Neuronal stem cell (in vitro differentiated cells): ENCODE results near the gene LBX2.
A peak's percentile ranks its signal among the peaks of the same experiment; 100 is the strongest.

Source experiments
- DNase-seq: peaks from one replicate; pipeline ENCODE4 v3.0.0-alpha.2; 2013; ENCODE audit warnings: low spot score
- H2AFZ ChIP-seq: one replicate; pipeline ENCODE4 v1.6.1; 2013; ENCODE audit warnings: mild to moderate bottlenecking, low read length, inconsistent platforms
- H2AK5ac ChIP-seq: 2 replicates; pipeline ENCODE4 v1.6.1; 2013; ENCODE audit warnings: low read depth, mild to moderate bottlenecking, inconsistent platforms, low read length, moderate library complexity, mixed read lengths
- H2BK120ac ChIP-seq: 2 replicates; pipeline ENCODE4 v1.6.1; 2013; ENCODE audit warnings: low read depth, mild to moderate bottlenecking, inconsistent platforms, low read length, moderate library complexity, mixed read lengths
- H2BK12ac ChIP-seq: one replicate; pipeline ENCODE4 v1.6.1; 2013; ENCODE audit warnings: low read length, inconsistent platforms
- H2BK15ac ChIP-seq: 2 replicates; pipeline ENCODE4 v1.6.1; 2013; ENCODE audit warnings: mild to moderate bottlenecking, low read length, inconsistent platforms, mixed read lengths
- H2BK5ac ChIP-seq: one replicate; pipeline ENCODE4 v1.6.1; 2013; ENCODE audit warnings: inconsistent platforms, mild to moderate bottlenecking, low read length, moderate library complexity
- H3K14ac ChIP-seq: one replicate; pipeline ENCODE4 v1.6.1; 2013; ENCODE audit warnings: low read length, inconsistent platforms
- H3K18ac ChIP-seq: 2 replicates; pipeline ENCODE4 v1.6.1; 2013; ENCODE audit warnings: low read length, inconsistent platforms
- H3K23ac ChIP-seq: 2 replicates; pipeline ENCODE4 v1.6.1; 2013; ENCODE audit warnings: low read depth, mild to moderate bottlenecking, mixed read lengths, low read length, inconsistent platforms; ENCODE audit not compliant: poor library complexity
- H3K27ac ChIP-seq: replicated peaks from 3 replicates; pipeline ENCODE4 v1.5.1; 2013; ENCODE audit warnings: low read length, inconsistent platforms
- H3K27me3 ChIP-seq, 3 experiments: 2 replicates each; pipeline ENCODE4 v1.6.1; 2013; ENCODE audit warnings: low read length in 3 of 3, mild to moderate bottlenecking in 2 of 3, inconsistent platforms in 1 of 3, low read depth in 1 of 3, mixed read lengths in 1 of 3, moderate library complexity in 1 of 3; ENCODE audit not compliant: control insufficient read depth in 3 of 3, insufficient read depth in 3 of 3
- H3K36me3 ChIP-seq, 2 donors: replicated peaks in 1 of 2; 2 replicates each; pipeline ENCODE4 v1.6.1; 2013; ENCODE audit warnings: low read length in 2 of 2; ENCODE audit not compliant: control insufficient read depth in 2 of 2, insufficient read depth in 2 of 2
- H3K4ac ChIP-seq: 2 replicates; pipeline ENCODE4 v1.6.1; 2013; ENCODE audit warnings: inconsistent platforms, mild to moderate bottlenecking, low read length, moderate library complexity
- H3K4me1 ChIP-seq, 2 donors: 1 replicate in 1 of 2; 2 replicates in 1 of 2; pipeline ENCODE4 v1.6.1; 2013; ENCODE audit warnings: low read length in 2 of 2, low read depth in 1 of 2; ENCODE audit not compliant: control insufficient read depth in 2 of 2, insufficient read depth in 1 of 2
- H3K4me2 ChIP-seq: one replicate; pipeline ENCODE4 v1.6.1; 2013; ENCODE audit warnings: mild to moderate bottlenecking, low read length, inconsistent platforms; ENCODE audit not compliant: insufficient read depth, poor library complexity, severe bottlenecking
- H3K4me3 ChIP-seq, 2 donors: 2 replicates each; pipeline ENCODE4 v1.5.1; 2013; ENCODE audit warnings: low read length in 2 of 2, mild to moderate bottlenecking in 2 of 2, inconsistent platforms in 1 of 2, moderate library complexity in 1 of 2
- H3K79me1 ChIP-seq: one replicate; pipeline ENCODE4 v1.6.1; 2013; ENCODE audit warnings: low read depth, mild to moderate bottlenecking, inconsistent platforms, low read length, moderate library complexity
- H3K9ac ChIP-seq: one replicate; pipeline ENCODE4 v1.6.1; 2013; ENCODE audit warnings: mild to moderate bottlenecking, low read depth, low read length, inconsistent platforms; ENCODE audit not compliant: poor library complexity
- H3K9me3 ChIP-seq, 2 donors: replicated peaks in 1 of 2; 2 replicates each; pipeline versions ENCODE3 to v1.6.1; 2013; ENCODE audit warnings: low read length in 2 of 2, mild to moderate bottlenecking in 2 of 2, inconsistent platforms in 1 of 2, low read depth in 1 of 2, mixed read lengths in 1 of 2, moderate library complexity in 1 of 2; ENCODE audit not compliant: control insufficient read depth in 2 of 2, insufficient read depth in 1 of 2
- H4K8ac ChIP-seq: one replicate; pipeline ENCODE4 v1.6.1; 2013; ENCODE audit warnings: low read depth, mild to moderate bottlenecking, inconsistent platforms, low read length, moderate library complexity
- H4K91ac ChIP-seq: one replicate; pipeline ENCODE4 v1.6.1; 2013; ENCODE audit warnings: low read length, low read depth, mild to moderate bottlenecking, inconsistent platforms; ENCODE audit not compliant: poor library complexity
- WGBS, 2 donors: extraction: QIAGEN DNeasy Blood & Tissue Kit; methylation state at CpG; one replicate each; pipeline ENCODE4 v1.1.7; 2013; ENCODE audit warnings: missing lambda C conversion rate in 2 of 2, mixed read lengths in 1 of 2; ENCODE audit not compliant: insufficient read length in 2 of 2, insufficient replicate concordance in 1 of 2; ENCODE audit errors: extremely low coverage in 2 of 2; 5-methylcytosine and 5-hydroxymethylcytosine counted together

The LBX2 gene

DNA sequence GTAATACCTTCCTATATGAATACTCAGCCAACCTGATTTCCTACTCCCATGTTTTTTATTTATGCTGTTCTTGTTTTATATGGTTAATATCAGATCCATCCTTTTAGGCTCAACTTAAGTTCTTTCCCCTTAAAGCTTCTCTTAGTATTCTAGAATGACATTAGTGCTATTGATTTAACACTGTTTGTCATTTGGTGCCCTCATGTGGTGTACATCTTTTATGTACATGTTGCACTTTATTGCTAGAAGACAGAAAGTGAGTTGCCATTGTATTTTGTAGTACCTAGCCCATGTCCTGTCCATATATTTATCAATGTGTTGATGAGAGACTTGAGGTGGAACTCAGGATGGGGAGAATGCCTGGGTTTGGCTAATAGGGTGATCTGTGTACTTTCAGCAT lies 32.8 kb upstream of the LBX2 start:
- Histone ChIP-seq H3K36me3 (peaks cover 26 to 63% of the 10 kb centered on the region in 2 donors), H2BK12ac (no peak overlapping the region), H3K79me1 (peaks cover 5% of the 10 kb centered on the region), H3K27ac (no peak overlapping the region), H4K8ac (no peak overlapping the region), H2BK5ac (no peak overlapping the region), H3K9me3 (no peaks in the 10 kb centered on the region), H2AFZ (no peak overlapping the region), H3K9ac (no peak overlapping the region), H3K14ac (no peak overlapping the region), H3K27me3 (no peaks in the 10 kb centered on the region), H3K4me2 (no peak overlapping the region), H2AK5ac (no peak overlapping the region), H3K4me3 (no peak overlapping the region), H2BK120ac (no peak overlapping the region), H2BK15ac (no peak overlapping the region), H4K91ac (no peak overlapping the region), H3K4ac (no peak overlapping the region), H3K23ac (no peak overlapping the region), H3K4me1 (peaks cover 11 to 17% of the 10 kb centered on the region in 2 donors), H3K18ac (no peak overlapping the region)
- no peak for DNase-seq

DNA sequence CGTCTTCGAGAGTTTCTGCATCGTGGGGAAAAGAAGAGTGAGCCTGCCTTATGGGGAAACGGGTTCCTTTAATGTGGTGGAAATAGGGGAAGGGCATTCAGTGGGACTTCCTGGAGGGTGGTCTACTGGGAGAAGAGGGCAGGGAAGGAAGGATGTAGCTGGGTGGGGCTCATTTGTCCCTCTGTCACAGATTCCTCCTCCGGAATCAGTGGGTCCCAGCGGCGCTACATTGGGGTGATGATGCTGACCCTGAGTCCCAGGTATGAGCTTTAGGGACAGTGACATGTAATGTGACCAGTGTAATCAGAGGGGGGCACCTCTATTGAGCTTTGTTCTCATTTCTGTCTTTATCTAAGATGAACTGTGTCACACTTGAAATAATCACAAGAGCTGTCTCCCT lies 32.3 kb upstream of the LBX2 start:
- Histone ChIP-seq H2BK5ac (no peak overlapping the region), H4K91ac (no peak overlapping the region), H3K27me3 (no peaks in the 10 kb centered on the region), H3K36me3 (peaks cover 32 to 69% of the 10 kb centered on the region in 2 donors), H2BK15ac (no peak overlapping the region), H3K9ac (no peak overlapping the region), H3K79me1 (peaks cover 5% of the 10 kb centered on the region), H3K18ac (no peak overlapping the region), H2AK5ac (no peak overlapping the region), H3K4me2 (no peak overlapping the region), H2AFZ (no peak overlapping the region), H3K4me1 (peaks cover 11 to 17% of the 10 kb centered on the region in 2 donors), H2BK12ac (no peak overlapping the region), H3K27ac (no peak overlapping the region), H3K4ac (no peak overlapping the region), H2BK120ac (no peak overlapping the region), H3K23ac (no peak overlapping the region), H3K14ac (no peak overlapping the region), H3K4me3 (no peak overlapping the region), H3K9me3 (peaks cover 0 to 2% of the 10 kb centered on the region in 2 donors), H4K8ac (no peak overlapping the region)
- no peak for DNase-seq
- WGBS, 2 donors = no CpG with 5 or more reads among the region's 7 CpGs

DNA sequence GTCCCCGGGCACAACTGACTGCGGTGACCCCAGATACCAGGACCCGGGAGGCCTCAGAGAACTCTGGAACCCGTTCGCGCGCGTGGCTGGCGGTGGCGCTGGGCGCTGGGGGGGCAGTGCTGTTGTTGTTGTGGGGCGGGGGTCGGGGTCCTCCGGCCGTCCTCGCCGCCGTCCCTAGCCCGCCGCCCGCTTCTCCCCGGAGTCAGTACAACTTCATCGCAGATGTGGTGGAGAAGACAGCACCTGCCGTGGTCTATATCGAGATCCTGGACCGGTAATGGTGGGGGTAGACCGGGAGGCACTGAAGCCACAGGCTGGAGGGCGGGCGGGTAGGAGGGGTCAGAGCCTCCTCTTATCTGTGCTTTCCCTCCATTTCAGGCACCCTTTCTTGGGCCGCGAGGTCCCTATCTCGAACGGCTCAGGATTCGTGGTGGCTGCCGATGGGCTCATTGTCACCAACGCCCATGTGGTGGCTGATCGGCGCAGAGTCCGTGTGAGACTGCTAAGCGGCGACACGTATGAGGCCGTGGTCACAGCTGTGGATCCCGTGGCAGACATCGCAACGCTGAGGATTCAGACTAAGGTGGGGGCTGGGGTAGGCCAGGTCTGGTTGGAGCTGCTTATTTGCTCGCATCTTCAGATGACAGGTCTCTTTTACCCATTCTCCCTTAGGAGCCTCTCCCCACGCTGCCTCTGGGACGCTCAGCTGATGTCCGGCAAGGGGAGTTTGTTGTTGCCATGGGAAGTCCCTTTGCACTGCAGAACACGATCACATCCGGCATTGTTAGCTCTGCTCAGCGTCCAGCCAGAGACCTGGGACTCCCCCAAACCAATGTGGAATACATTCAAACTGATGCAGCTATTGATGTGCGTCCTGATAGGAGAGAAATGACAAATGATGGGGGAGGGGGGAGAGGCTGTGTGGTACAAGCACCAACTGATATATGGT lies 31.1 kb upstream of the LBX2 start:
- H3K27me3 ChIP-seq = no peaks in the 10 kb centered on the region
- H2BK15ac ChIP-seq = peak overlapping the region; percentile 25
- peaks cover 5% of the 10 kb centered on the region for H3K79me1 ChIP-seq
- peak overlapping the region; percentile 93 for H3K9ac ChIP-seq
- H3K4me2 ChIP-seq = peak overlapping the region; percentile 81
- peak overlapping the region; percentile 89 for H2BK5ac ChIP-seq
- peak overlapping the region; percentile 76 for H3K23ac ChIP-seq
- peak overlapping the region; percentile 95 for H3K18ac ChIP-seq
- H4K8ac ChIP-seq = no peak overlapping the region
- no peak overlapping the region for H3K27ac ChIP-seq
- H3K9me3 ChIP-seq = peaks cover 0 to 2% of the 10 kb centered on the region in 2 donors
- H2BK12ac ChIP-seq = no peak overlapping the region
- peak overlapping the region; percentile 73 for H3K14ac ChIP-seq
- peak overlapping the region; percentile 12 for H2AK5ac ChIP-seq
- no peak for DNase-seq
- peak overlapping the region; percentile 97 for H2AFZ ChIP-seq
- H3K36me3 ChIP-seq = peaks cover 39 to 74% of the 10 kb centered on the region in 2 donors
- no peak overlapping the region for H2BK120ac ChIP-seq
- peak overlapping the region; percentile 72 to 89 for H3K4me3 ChIP-seq
- peaks cover 11 to 17% of the 10 kb centered on the region in 2 donors for H3K4me1 ChIP-seq
- H4K91ac ChIP-seq = no peak overlapping the region
- no CpG with 5 or more reads among the region's 54 CpGs for WGBS, 2 donors
- H3K4ac ChIP-seq = no peak overlapping the region
